Astrocyte of the cerebellum (primary cell): Measurements from ENCODE around the gene SYT9.

Experiments used
- DNase-seq: peaks from one replicate; pipeline ENCODE4 v3.0.0-alpha.2; 2011; ENCODE audit warnings: low read depth
- H3K4me3 ChIP-seq: 2 replicates; pipeline ENCODE4 v1.5.1; 2011; ENCODE audit warnings: mild to moderate bottlenecking, low read depth, low read length, moderate library complexity
- in situ Hi-C: cut with HindIII; loops from 2 replicates; pipeline ENCODE4 v1.10.0; 2017; ENCODE audit warnings: low sequenced_read_pairs
- TF ChIP-seq, protein P1 (sequence below): IDR thresholded peaks from 2 replicates; pipeline ENCODE4 v1.5.1; 2012; ENCODE audit warnings: low read length, low read depth, moderate library complexity, mild to moderate bottlenecking; ENCODE audit errors: missing control alignments

The SYT9 gene

DNA sequence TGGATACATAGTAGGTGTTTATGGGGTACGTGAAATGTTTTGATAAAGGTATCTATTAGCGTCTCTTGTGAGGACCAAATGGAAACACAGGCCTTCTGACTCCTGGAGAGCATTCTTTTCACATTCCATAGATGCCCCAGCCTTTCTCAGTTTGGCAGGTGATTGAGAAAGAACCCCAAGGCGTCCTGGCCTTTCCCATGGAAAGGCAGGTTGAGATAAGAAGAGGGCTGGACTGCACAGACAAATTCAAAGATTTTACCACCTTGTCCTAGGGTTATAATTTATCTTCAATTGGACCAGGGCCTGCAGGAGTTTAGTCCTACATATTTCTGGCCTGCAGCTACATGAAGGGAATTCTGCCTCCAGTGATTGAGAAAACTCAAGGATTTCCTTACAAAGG, 232.9 kb downstream of the SYT9 start:
- in situ Hi-C loops, result no loop called here
- DNase-seq, result no peak
- TF ChIP-seq, protein P1, sequence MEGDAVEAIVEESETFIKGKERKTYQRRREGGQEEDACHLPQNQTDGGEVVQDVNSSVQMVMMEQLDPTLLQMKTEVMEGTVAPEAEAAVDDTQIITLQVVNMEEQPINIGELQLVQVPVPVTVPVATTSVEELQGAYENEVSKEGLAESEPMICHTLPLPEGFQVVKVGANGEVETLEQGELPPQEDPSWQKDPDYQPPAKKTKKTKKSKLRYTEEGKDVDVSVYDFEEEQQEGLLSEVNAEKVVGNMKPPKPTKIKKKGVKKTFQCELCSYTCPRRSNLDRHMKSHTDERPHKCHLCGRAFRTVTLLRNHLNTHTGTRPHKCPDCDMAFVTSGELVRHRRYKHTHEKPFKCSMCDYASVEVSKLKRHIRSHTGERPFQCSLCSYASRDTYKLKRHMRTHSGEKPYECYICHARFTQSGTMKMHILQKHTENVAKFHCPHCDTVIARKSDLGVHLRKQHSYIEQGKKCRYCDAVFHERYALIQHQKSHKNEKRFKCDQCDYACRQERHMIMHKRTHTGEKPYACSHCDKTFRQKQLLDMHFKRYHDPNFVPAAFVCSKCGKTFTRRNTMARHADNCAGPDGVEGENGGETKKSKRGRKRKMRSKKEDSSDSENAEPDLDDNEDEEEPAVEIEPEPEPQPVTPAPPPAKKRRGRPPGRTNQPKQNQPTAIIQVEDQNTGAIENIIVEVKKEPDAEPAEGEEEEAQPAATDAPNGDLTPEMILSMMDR, result no peak
- H3K4me3 ChIP-seq, result no peak overlapping the region

DNA sequence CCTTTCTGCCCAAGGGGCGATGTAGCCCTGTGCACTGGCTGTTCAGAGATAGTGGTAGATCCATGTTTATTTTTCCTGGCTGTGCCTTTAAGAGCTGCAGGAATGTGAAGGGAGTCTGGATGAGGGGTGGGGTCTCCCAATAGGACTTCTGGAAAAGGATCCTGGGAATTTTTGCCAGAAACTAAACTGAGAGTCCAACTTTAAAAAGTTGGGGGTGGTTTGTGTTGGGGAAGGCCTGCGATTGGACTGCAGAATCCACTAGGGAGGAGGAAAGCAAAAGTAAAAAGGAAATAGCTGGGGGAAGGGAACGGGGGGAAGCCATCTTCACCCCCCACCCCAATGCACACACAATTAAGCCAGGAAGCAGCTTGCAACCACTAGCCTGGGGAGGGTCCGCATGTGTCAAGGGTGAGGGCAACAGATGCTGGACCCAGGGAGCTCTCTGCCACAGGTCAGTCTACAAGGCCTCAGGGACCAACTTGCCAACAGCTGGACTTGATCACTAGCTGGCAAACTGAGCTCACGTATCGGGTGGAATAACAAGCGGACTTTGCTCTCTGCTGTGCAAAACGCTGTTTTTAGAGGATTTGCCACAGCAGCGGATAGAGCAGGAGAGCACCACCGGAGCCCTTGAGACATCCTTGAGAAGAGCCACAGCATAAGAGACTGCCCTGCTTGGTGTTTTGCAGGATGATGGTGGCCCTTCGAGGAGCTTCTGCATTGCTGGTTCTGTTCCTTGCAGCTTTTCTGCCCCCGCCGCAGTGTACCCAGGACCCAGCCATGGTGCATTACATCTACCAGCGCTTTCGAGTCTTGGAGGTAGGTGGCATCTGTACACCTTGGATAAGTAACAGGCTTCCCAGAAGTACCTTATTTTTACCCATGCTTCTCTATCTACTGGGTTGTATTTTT, 233.7 kb downstream of the SYT9 start, which contains the start of gene OLFML1:
TSS of gene OLFML1 (plus strand) at position 321 of the 912 bp plus-strand sequence. CDS start at position 691, 370 bp downstream.
- in situ Hi-C loops, result no loop called here
- H3K4me3 ChIP-seq, result no peak within 1 kb of the TSS
- DNase-seq, result no peak
- TF ChIP-seq, protein P1, result no peak

DNA sequence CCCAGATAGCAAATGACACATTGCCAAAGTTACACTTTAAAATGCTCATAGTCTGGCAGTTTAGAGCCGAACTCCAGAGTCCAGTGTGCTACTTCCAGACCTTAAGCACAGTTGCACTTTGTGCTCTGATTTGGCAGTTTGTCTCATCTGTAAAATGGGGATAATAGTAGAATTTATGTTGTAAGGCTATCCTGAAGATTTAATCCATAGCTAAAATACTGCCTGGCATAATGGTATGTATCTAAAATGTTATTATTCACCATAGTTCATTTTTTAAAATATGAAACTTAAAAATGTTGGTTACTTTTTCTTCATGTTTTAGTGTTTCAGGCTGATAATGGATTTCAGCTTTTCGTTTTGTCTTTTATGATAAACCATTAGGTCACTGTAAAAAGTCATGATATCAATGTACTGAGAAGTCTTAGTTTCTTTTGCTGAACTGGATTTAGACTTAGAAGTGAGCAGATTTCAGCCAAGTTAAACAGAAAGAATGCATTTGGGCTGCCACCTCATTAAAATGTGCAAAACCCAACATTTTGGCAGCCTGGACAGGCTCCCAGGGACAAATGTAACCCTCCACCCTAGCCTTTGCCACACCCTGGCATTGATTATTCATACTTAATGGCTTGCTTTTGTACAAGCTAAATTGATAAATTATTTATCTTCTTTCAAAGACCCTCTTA, 234.5 kb downstream of the SYT9 start:
- in situ Hi-C loops, result no loop called here
- no peak overlapping the region for H3K4me3 ChIP-seq
- TF ChIP-seq, protein P1, result no peak
- DNase-seq, result no peak

DNA sequence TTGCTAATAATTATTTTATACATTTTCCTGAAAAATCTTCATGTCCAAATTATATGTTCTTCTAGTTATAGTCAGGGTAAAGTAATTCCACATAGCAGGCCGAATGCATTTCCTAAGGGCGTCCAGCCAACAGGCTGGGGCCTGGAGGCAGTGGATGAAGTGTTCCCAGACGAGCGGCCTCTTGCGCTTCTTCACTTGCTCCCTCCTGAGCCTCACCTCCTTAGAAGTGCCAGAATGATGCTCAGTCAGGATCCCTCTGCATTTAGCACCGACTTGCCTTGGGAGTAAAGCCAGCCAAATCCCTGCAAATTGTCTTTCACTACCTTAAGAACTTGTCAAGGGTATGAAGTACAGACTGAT, 235.1 kb downstream of the SYT9 start:
- no peak overlapping the region for H3K4me3 ChIP-seq
- in situ Hi-C loops, result no loop called here
- TF ChIP-seq, protein P1, result no peak
- DNase-seq, result no peak

DNA sequence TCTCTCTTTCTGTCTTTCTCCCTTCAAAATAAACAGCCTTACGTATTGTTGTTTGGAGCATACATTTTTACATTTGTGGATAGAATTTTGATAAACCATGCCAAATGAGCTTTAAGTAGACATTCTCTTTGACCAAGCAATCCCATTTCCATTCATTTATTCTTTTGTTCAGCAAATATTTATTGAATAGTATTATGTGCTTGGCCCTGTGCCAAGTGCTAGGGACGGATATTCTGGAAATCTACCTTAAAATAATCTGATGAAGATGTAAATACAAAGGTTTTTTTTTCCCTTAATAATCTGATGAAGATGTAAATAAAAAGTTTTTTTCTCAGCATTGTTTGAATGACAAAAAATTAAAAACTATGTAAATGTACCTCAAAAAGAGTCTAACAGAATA, 235.7 kb downstream of the SYT9 start:
- TF ChIP-seq, protein P1, result no peak
- DNase-seq, result no peak
- in situ Hi-C loops, result no loop called here
- no peak overlapping the region for H3K4me3 ChIP-seq

DNA sequence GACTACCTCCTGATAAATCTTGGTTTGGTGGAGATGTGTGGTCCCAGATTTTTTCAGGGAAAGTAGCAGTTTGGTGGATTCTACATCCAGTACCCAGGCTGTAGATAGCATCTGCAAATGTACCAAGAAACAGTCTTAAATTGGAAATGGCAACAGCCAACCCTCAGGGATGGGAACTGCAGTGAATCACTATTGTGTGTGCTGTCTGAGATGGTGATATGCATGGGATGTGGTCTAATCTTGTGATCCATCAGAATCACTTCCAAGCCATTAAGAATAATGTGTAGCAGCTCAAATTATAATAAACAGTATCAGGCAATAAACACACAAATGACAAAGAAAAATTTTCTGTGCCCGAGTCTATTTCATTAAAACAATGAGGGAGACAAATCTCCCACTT, 237.0 kb downstream of the SYT9 start:
- in situ Hi-C loops, result no loop called here
- DNase-seq, result no peak

More for the DNA sequence above, 237.0 kb downstream of the SYT9 start:
- TF ChIP-seq, protein P1, result no peak
- no peak overlapping the region for H3K4me3 ChIP-seq
